HepG2 (cell line): ENCODE results near the gene TMEM39B. TPM values are rescaled to one million over a fixed set of nuclear protein-coding genes. Genes with fewer than 3 reads are reported as not detected.

ENCODE experiments used
- CREB1 ChIP-seq, 2 experiments: fragments of 450-650 bp in 1 of 2; IDR thresholded peaks; 2 replicates each; pipeline ENCODE4 v1.6.1; 2016 to 2017; ENCODE audit warnings: control low read depth in 1 of 2, mild to moderate bottlenecking in 1 of 2, missing compliant biosample characterization in 1 of 2, missing genetic modification characterization in 1 of 2
- DNMT1 ChIP-seq: sonication (generic); formaldehyde crosslinking; IDR thresholded peaks from 2 replicates; pipeline ENCODE4 v1.5.1; 2020; ENCODE audit warnings: mild to moderate bottlenecking, missing genetic modification reagents
- EP300 ChIP-seq, 3 experiments: sonication (generic) in 1 of 3; formaldehyde crosslinking in 1 of 3; IDR thresholded peaks; 2 replicates each; pipeline versions ENCODE4 v1.5.1 to v1.6.1; 2011 to 2020; ENCODE audit warnings: low read depth in 2 of 3, low read length in 2 of 3, borderline replicate concordance in 1 of 3, improper control_type of control experiment in 1 of 3, mild to moderate bottlenecking in 1 of 3, missing genetic modification reagents in 1 of 3, moderate library complexity in 1 of 3
- HOXA5 ChIP-seq: sonication (generic); formaldehyde crosslinking; IDR thresholded peaks from 2 replicates; pipeline ENCODE4 v1.4.0; 2020; ENCODE audit warnings: missing genetic modification reagents
- KAT2B ChIP-seq: fragments of 150-350 bp; IDR thresholded peaks from 2 replicates; pipeline ENCODE4 v1.6.1; 2014; ENCODE audit warnings: low read depth, low read length, borderline replicate concordance
- TAF1 ChIP-seq: sonication (generic); formaldehyde crosslinking; IDR thresholded peaks from 2 replicates; pipeline ENCODE4 v1.4.0; 2020; ENCODE audit warnings: missing genetic modification reagents
- TARDBP ChIP-seq: sonication (generic); formaldehyde crosslinking; IDR thresholded peaks from 2 replicates; pipeline ENCODE4 v1.8.0; 2022; ENCODE audit warnings: mild to moderate bottlenecking, missing genetic modification reagents
- U2AF2 ChIP-seq: fragments of 200-400 bp; formaldehyde crosslinking; IDR thresholded peaks from 2 replicates; pipeline ENCODE4 v1.6.1; 2017; ENCODE audit warnings: low read depth, mild to moderate bottlenecking, low read length
- ZNF468 ChIP-seq: sonication (generic); formaldehyde crosslinking; IDR thresholded peaks from 2 replicates; pipeline ENCODE4 v1.8.0; 2022; ENCODE audit warnings: mild to moderate bottlenecking, moderate library complexity, missing genetic modification reagents
- ZNF484 ChIP-seq: sonication (generic); formaldehyde crosslinking; IDR thresholded peaks from 2 replicates; pipeline ENCODE4 v1.5.1; 2020; ENCODE audit warnings: mild to moderate bottlenecking, low read depth, missing genetic modification reagents, borderline replicate concordance
- polyA plus RNA-seq, 8 experiments: library from polyadenylated mRNA; depleted of rRNA in 3 of 8; stranded (reverse) in 7 of 8; unstranded in 1 of 8; fragments of >200 nt; fragmentation: Illumina TruSeq in 4 of 8; extraction: Trizol in 4 of 8; gene quantifications; 2 replicates each; pipeline versions ENCODE4 v1.2.1 to v1.2.3, GENCODE V29; 2011 to 2016; ENCODE audit warnings: low read depth in 4 of 8, missing spikeins in 1 of 8, mixed read lengths in 1 of 8; ENCODE audit not compliant: insufficient read depth in 1 of 8
- total RNA-seq, 5 experiments: library from RNA; depleted of rRNA; stranded (reverse); fragments of >200 nt; fragmentation: Illumina TruSeq; extraction: Trizol; gene quantifications; 2 replicates each; pipeline ENCODE4 v1.2.3, GENCODE V29; 2016; ENCODE audit warnings: low read depth in 1 of 5
- TF ChIP-seq, protein P1 (sequence below): sonication (generic); formaldehyde crosslinking; IDR thresholded peaks from 2 replicates; pipeline ENCODE4 v1.4.0; 2020; ENCODE audit warnings: mild to moderate bottlenecking, missing genetic modification reagents, borderline replicate concordance
- TF ChIP-seq, protein P2 (sequence below): sonication (generic); formaldehyde crosslinking; IDR thresholded peaks from 2 replicates; pipeline ENCODE4 v1.8.1; 2023; ENCODE audit warnings: mild to moderate bottlenecking, missing genetic modification reagents
- TF ChIP-seq, protein P3 (sequence below): fragments of 450-650 bp; IDR thresholded peaks from 2 replicates; pipeline ENCODE4 v1.6.1; 2016
- TF ChIP-seq, protein P4 (sequence below), 2 experiments: sonication (generic) in 1 of 2; formaldehyde crosslinking in 1 of 2; IDR thresholded peaks; 2 replicates each; pipeline versions ENCODE4 v1.5.1 to v1.6.1; 2011 to 2020; ENCODE audit warnings: borderline replicate concordance in 1 of 2, low read depth in 1 of 2, low read length in 1 of 2, mild to moderate bottlenecking in 1 of 2, missing genetic modification reagents in 1 of 2, moderate library complexity in 1 of 2
- TF ChIP-seq, protein P5 (sequence below): sonication (generic); formaldehyde crosslinking; IDR thresholded peaks from 2 replicates; pipeline ENCODE4 v1.8.1; 2023; ENCODE audit warnings: mild to moderate bottlenecking, missing genetic modification reagents

Gene TMEM39B
- total and polyA plus RNA-seq, 2 of the 13 experiments (the other 11 are each of a cell fraction or from before 2014, with no cell fraction given), result 4.9 to 10.4 TPM

DNA sequence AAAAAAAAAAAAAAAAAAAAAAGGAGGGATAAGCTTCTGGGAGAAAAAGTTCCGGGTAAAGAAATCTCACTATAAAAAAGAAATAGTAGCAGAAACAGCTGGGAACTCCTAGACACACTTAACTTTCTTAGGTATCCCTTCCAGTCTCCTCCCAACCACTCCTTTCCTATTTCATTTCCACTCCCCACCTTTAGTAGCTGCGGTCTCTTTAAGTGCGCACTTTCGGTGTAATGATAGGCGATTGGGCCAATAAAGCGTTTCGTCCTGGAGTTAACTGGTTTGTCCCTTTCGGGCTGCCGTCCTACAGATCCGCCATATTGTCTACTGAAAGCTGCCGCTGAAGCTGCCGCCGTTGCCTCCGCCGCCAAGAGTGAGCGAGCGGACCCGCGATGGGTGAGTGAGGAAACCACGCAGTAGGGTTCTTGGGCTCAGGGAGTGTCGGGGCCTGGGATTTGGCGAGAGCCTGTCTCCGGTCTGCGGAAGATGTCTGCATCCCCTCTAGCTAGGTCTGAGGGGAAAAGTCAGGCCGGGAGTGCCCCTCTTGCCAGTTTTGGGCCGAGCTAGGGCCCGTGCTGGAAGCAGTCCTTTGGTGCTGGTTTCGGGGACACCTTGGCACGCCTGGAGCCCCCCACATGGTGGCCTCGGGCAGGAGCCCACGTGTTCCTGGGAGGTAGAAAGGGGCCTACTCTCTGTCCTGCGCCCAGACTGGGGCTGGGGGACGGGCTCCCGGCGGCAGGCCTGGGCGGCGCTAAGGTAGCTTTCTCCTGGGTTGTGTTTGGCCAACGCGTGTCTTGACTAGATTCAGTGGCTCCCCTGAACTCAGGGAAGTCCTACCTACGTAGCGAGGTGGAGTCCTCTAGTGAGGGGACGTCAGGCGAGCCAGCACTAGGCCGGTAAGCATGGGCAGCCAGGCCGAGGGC is 35.3 kb downstream of the TMEM39B start, which contains the start of gene KPNA6 (continued):
- TF ChIP-seq, protein P1, sequence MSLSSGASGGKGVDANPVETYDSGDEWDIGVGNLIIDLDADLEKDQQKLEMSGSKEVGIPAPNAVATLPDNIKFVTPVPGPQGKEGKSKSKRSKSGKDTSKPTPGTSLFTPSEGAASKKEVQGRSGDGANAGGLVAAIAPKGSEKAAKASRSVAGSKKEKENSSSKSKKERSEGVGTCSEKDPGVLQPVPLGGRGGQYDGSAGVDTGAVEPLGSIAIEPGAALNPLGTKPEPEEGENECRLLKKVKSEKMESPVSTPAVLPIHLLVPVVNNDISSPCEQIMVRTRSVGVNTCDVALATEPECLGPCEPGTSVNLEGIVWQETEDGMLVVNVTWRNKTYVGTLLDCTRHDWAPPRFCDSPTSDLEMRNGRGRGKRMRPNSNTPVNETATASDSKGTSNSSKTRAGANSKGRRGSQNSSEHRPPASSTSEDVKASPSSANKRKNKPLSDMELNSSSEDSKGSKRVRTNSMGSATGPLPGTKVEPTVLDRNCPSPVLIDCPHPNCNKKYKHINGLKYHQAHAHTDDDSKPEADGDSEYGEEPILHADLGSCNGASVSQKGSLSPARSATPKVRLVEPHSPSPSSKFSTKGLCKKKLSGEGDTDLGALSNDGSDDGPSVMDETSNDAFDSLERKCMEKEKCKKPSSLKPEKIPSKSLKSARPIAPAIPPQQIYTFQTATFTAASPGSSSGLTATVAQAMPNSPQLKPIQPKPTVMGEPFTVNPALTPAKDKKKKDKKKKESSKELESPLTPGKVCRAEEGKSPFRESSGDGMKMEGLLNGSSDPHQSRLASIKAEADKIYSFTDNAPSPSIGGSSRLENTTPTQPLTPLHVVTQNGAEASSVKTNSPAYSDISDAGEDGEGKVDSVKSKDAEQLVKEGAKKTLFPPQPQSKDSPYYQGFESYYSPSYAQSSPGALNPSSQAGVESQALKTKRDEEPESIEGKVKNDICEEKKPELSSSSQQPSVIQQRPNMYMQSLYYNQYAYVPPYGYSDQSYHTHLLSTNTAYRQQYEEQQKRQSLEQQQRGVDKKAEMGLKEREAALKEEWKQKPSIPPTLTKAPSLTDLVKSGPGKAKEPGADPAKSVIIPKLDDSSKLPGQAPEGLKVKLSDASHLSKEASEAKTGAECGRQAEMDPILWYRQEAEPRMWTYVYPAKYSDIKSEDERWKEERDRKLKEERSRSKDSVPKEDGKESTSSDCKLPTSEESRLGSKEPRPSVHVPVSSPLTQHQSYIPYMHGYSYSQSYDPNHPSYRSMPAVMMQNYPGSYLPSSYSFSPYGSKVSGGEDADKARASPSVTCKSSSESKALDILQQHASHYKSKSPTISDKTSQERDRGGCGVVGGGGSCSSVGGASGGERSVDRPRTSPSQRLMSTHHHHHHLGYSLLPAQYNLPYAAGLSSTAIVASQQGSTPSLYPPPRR (CRISPR knock-in tag), result no peak
- TF ChIP-seq, protein P2, sequence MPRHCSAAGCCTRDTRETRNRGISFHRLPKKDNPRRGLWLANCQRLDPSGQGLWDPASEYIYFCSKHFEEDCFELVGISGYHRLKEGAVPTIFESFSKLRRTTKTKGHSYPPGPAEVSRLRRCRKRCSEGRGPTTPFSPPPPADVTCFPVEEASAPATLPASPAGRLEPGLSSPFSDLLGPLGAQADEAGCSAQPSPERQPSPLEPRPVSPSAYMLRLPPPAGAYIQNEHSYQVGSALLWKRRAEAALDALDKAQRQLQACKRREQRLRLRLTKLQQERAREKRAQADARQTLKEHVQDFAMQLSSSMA (CRISPR knock-in tag), result no peak
- TF ChIP-seq CREB1 (IDR thresholded peaks at IDR 0.05), result no peak
- TF ChIP-seq CREB1 (CRISPR knock-in tag; IDR thresholded peaks at IDR 0.05), result peak; percentile 71
- TF ChIP-seq, protein P3, sequence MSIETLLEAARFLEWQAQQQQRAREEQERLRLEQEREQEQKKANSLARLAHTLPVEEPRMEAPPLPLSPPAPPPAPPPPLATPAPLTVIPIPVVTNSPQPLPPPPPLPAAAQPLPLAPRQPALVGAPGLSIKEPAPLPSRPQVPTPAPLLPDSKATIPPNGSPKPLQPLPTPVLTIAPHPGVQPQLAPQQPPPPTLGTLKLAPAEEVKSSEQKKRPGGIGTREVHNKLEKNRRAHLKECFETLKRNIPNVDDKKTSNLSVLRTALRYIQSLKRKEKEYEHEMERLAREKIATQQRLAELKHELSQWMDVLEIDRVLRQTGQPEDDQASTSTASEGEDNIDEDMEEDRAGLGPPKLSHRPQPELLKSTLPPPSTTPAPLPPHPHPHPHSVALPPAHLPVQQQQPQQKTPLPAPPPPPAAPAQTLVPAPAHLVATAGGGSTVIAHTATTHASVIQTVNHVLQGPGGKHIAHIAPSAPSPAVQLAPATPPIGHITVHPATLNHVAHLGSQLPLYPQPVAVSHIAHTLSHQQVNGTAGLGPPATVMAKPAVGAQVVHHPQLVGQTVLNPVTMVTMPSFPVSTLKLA, result no peak
- no peak for TF ChIP-seq ZNF468 (CRISPR knock-in tag)
- peak; percentile 22; the same call in 1 of the 2 replicates for TF ChIP-seq HOXA5 (CRISPR knock-in tag)
- TF ChIP-seq, protein P4, sequence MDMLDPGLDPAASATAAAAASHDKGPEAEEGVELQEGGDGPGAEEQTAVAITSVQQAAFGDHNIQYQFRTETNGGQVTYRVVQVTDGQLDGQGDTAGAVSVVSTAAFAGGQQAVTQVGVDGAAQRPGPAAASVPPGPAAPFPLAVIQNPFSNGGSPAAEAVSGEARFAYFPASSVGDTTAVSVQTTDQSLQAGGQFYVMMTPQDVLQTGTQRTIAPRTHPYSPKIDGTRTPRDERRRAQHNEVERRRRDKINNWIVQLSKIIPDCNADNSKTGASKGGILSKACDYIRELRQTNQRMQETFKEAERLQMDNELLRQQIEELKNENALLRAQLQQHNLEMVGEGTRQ (IDR thresholded peaks at IDR 0.05; ENCODE audit: low read depth, low read length), result no peak
- TF ChIP-seq, protein P4 (CRISPR knock-in tag; IDR thresholded peaks at IDR 0.05; ENCODE audit: borderline replicate concordance), result no peak
- TF ChIP-seq KAT2B, result no peak
- peak; percentile 61 for TF ChIP-seq TARDBP (CRISPR knock-in tag)
- TF ChIP-seq ZNF484 (CRISPR knock-in tag), result no peak
- TF ChIP-seq EP300 (IDR thresholded peaks at IDR 0.05; ENCODE audit: low read depth in 2 of 2, low read length in 2 of 2), result peak in 1 of 2 experiments; percentile 24; a peak in 1 of 4 replicates
- TF ChIP-seq EP300 (CRISPR knock-in tag; IDR thresholded peaks at IDR 0.05; ENCODE audit: borderline replicate concordance), result no peak
- no peak for TF ChIP-seq U2AF2
- TF ChIP-seq, protein P5, sequence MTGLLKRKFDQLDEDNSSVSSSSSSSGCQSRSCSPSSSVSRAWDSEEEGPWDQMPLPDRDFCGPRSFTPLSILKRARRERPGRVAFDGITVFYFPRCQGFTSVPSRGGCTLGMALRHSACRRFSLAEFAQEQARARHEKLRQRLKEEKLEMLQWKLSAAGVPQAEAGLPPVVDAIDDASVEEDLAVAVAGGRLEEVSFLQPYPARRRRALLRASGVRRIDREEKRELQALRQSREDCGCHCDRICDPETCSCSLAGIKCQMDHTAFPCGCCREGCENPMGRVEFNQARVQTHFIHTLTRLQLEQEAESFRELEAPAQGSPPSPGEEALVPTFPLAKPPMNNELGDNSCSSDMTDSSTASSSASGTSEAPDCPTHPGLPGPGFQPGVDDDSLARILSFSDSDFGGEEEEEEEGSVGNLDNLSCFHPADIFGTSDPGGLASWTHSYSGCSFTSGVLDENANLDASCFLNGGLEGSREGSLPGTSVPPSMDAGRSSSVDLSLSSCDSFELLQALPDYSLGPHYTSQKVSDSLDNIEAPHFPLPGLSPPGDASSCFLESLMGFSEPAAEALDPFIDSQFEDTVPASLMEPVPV (CRISPR knock-in tag), result peak; percentile 91; the same call in 1 of the 2 replicates
- no peak for TF ChIP-seq DNMT1 (CRISPR knock-in tag)
- TF ChIP-seq TAF1 (CRISPR knock-in tag), result peak; percentile 79
